AG08395 (cell line): Measurements from ENCODE around the gene KRTAP10-5.
"Not testable (repeated sequence)": the region's sequence is repeated elsewhere in the genome, so short reads cannot be mapped to it uniquely, and the experiment has no call there.

ENCODE experiments used
- DNase-seq: peaks from one replicate; pipeline ENCODE4 v3.0.0; 2012; ENCODE audit warnings: mixed read lengths, low spot score

KRTAP10-5 gene, protein sequence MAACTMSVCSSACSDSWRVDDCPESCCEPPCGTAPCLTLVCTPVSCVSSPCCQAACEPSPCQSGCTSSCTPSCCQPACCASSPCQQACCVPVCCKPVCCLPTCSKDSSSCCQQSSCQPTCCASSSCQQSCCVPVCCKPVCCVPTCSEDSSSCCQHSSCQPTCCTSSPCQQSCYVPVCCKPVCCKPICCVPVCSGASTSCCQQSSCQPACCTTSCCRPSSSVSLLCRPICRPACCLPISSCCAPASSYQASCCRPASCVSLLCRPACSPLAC

GRCh38 chr21:44580231-44580821 is at the start of gene KRTAP10-5:
Gene KRTAP10-5 (minus strand): TSS chr21:44580604. CDS start chr21:44580578, 26 bp downstream.
- DNase-seq, result not testable (repeated sequence)

DNA sequence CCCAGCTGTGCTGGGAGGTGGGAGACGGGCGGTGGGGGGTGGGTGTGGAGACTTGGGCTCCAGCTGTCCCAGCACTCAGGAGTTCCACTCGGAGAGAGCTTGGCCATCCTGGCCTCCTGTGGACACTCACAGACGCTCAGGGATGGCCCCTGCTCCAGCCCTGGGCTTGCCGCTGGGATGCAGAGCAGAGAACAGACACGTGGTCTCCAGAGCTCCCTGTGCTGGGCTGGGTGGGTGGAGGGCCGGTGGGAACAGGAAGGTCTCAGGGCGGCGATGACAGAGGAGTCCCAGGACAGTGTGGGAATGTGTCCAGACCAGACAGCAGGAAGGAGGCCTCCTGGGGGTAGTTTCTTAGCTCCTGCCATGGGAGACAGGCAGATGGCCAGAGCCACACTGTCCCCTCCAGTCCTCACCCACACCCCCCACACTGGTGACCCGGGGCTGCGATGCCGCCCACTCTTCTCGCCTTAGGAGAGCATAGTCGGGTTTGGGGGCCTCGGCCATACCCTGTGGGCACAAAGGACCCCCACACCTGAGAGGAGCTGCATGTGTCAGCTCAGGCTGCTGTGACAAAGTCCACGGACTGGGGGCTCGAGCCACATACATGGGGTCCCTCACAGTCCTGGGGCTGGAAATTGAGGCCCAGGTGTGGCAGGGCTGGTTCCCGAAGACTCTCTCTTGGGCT is 48.4 kb upstream of the KRTAP10-5 start:
- DNase-seq, result no peak

- DNase-seq, result not testable (repeated sequence)
Measured at GRCh38 chr21:44627831-44628233, 47.4 kb upstream of the KRTAP10-5 start.

GRCh38 chr21:44627181-44627822 is 46.9 kb upstream of the KRTAP10-5 start:
- not testable (repeated sequence) for DNase-seq

GRCh38 chr21:44626673-44627143 is 46.3 kb upstream of the KRTAP10-5 start, which contains the start of gene KRTAP10-9:
Gene KRTAP10-9 (plus strand): TSS chr21:44627093. CDS start chr21:44627172, 79 bp downstream.
- no peak for DNase-seq

- DNase-seq, result no peak
Measured at GRCh38 chr21:44626262-44626661, 45.9 kb upstream of the KRTAP10-5 start.

GRCh38 chr21:44625756-44626155 is 45.4 kb upstream of the KRTAP10-5 start:
- DNase-seq, result no peak

DNA sequence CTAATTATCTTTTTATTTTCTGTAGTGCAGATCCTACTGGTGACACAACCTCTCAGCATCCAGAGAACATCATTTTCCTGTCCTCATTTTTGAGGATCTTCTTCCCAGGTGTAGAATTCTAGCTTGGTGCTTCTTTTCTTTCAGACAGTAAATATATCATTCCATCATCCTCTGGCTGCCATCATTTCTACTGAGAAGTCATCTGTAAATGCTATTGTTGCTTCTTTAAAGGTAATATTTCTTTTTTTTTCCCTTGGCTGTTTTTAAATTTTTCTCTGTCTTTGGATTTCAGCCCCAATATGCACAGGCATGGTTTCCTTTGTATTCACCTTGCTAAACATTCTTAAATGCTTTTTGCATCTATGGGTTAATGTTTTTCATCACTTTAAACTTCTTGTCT is 43.2 kb upstream of the KRTAP10-5 start:
- DNase-seq, result no peak

- no peak for DNase-seq
Measured at GRCh38 chr21:44619886-44620285, 39.5 kb upstream of the KRTAP10-5 start.

GRCh38 chr21:44618909-44619308 is 38.5 kb upstream of the KRTAP10-5 start:
- no peak for DNase-seq

DNA sequence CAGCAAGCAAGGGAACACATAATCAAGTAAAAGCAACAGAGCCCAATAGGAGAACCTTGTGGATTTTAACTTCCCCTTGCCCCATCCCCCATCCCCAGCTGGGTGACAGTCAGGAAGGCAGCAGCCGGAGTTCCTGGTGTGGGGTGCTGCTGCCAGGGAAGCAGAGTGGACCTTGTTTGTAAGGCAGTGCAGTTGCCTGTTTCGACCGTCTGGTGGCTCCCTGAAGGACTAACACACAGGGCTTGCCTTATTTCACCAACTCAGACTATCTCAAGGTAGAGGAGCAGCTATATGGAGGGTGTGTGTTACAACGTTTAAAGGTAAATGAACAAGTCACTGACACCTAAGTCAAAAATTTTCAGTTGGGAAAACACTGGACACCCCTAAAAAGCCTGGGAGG is 38.1 kb upstream of the KRTAP10-5 start:
- DNase-seq, result no peak

GRCh38 chr21:44617071-44617501 is 36.7 kb upstream of the KRTAP10-5 start:
- DNase-seq, result no peak

- DNase-seq, result no peak
Measured at GRCh38 chr21:44616591-44616926, 36.2 kb upstream of the KRTAP10-5 start.

DNA sequence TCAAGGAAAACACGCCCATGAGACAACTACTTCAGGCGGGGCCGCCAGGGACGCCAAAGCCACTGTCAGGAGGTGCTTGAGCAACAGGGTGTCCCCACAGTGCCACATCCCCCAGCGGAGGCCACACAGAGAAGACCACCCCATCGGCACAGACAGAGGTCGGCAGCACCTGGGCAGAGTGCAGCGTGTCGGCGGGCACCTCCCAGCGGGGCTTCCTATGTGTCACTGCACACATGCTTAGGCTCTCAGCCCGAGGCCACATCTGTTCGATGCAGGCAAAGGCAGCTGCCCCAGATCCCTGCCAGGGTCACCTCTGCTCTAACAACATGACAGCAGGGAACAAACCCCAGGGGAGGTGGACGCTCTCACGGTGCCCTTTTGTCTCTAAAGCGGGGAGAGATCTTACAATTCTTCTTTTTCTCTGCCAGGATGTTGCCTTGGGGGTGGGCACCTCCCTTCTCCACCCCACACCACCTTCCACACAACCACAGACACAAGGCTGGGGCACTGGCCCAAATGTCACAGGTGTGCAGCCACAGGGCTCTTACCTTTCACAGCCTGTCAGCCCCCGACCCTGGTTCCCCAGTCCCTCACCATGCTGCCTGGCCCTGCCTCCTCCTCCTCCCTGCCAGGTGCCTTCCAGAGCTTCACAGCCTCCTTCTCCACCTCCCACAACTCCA is 35.6 kb upstream of the KRTAP10-5 start:
- DNase-seq, result no peak

DNA sequence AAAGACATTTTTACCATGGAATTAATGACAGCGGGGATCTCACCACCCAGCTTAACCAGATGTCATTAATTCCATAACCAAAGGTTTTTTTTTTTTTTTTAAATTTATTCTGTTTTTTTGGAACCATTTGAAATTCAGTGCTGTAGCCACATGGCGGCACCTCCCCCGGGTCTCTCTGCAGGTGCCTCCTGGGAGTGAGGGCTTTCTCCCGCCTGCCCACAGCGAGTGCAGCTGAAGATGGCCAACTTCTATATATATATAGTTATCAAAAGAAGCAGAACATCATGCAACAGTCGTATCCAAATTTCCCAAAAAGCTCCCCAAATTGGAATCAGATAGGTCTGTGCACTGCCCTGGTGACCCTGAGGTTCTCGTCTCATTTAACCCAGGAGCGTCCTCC is 35.1 kb upstream of the KRTAP10-5 start:
- no peak for DNase-seq

DNA sequence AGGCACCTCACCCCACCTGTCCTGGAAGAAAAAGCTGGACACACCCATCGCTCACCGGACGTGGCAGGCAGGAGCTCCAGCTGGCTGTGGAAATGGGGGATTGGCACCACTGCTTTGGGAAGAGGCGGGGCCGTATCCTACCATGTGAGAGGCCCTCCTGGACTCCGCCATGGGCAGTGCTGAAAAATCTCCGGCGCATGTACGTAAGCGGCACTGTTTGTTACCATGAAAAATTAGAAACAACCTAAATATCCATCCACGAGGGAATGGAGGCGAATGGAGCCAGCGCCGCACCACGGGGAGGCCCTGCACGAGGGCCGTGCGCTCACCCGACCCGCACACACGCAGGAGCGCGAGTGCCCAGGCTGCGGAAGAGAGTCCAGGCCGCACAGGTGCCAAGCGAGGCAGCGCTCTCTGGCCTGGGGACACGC is 34.6 kb upstream of the KRTAP10-5 start:
- DNase-seq, result no peak

- no peak for DNase-seq
Measured at GRCh38 chr21:44614161-44614631, 33.8 kb upstream of the KRTAP10-5 start.

DNA sequence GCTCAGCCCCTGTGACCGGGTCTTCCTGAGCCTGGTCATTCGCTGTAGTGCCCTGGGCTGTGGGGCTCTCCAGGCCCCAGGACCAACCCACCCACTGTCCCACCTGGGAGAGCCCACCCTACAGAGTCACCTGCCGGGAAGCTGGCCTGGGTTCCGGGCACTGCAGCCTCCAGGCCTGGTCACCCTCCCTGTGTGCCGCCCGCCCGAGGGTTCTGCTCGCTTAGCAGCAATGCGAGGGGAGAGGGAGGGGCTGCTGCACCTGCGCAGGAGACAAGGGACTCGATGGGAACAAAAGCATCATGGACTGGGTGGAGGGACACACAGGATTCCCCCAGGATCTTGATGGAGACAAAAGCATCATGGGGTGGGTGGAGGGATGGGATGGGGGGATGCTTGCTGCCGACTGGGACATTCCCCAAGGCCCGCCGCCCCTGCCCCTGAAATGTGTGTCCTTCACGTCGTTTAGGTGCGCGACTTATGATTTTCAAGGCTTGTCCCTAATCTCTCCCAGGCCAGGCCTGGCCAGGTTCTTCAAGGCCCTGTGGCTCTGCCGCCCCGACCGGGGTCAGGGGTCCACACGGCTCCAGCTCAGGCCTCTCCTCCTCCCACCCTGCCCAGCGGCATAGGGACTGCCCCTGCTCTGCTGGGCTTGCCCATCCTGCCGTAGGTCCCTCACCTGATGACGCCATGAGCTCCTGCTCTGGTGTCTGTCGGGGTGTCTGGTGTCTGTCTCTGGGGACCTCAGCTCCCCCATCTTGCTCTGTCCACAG is 33.2 kb upstream of the KRTAP10-5 start:
- DNase-seq, result no peak

- DNase-seq, result no peak
Measured at GRCh38 chr21:44612669-44613229, 32.3 kb upstream of the KRTAP10-5 start.

DNA sequence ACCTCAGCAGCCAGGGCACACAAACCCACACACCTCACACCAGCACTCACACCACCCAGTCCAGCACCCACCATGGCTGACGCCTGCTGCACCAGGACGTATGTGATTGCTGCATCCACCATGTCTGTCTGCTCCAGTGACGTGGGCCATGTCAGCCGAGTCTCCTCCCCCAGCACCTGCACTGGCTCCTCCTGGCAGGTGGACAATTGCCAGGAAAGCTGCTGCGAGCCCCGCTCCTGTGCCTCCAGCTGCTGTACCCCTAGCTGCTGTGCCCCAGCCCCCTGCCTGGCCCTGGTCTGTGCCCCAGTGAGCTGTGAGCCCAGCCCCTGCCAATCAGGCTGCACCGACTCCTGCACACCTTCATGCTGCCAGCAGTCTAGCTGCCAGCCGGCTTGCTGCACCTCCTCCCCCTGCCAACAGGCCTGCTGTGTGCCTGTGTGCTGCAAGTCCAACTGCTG is 31.7 kb upstream of the KRTAP10-5 start, which contains the start of gene KRTAP10-8:
Gene KRTAP10-8, plus strand, starts transcription at position 51 of the 458 bp plus-strand sequence. Its CDS starts 22 bp downstream, at position 73.
- DNase-seq, result no peak
